Activated CD8-positive, alpha-beta memory T cell treated with anti-CD3 and anti-CD28 coated beads, Interleukin-2, amount 50 U/mL, for 24 hours (primary cell): Measurements from ENCODE around the gene ARHGAP12.
A peak's percentile ranks its signal among the peaks of the same experiment; 100 is the strongest.
"Not testable (repeated sequence)": the region's sequence is repeated elsewhere in the genome, so short reads cannot be mapped to it uniquely, and the experiment has no call there.

Source experiments
- DNase-seq: peaks from one replicate; pipeline ENCODE4 v3.0.0-alpha.2; 2020; ENCODE audit errors: extremely low read depth

ARHGAP12 gene, protein sequence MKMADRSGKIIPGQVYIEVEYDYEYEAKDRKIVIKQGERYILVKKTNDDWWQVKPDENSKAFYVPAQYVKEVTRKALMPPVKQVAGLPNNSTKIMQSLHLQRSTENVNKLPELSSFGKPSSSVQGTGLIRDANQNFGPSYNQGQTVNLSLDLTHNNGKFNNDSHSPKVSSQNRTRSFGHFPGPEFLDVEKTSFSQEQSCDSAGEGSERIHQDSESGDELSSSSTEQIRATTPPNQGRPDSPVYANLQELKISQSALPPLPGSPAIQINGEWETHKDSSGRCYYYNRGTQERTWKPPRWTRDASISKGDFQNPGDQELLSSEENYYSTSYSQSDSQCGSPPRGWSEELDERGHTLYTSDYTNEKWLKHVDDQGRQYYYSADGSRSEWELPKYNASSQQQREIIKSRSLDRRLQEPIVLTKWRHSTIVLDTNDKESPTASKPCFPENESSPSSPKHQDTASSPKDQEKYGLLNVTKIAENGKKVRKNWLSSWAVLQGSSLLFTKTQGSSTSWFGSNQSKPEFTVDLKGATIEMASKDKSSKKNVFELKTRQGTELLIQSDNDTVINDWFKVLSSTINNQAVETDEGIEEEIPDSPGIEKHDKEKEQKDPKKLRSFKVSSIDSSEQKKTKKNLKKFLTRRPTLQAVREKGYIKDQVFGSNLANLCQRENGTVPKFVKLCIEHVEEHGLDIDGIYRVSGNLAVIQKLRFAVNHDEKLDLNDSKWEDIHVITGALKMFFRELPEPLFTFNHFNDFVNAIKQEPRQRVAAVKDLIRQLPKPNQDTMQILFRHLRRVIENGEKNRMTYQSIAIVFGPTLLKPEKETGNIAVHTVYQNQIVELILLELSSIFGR

DNA sequence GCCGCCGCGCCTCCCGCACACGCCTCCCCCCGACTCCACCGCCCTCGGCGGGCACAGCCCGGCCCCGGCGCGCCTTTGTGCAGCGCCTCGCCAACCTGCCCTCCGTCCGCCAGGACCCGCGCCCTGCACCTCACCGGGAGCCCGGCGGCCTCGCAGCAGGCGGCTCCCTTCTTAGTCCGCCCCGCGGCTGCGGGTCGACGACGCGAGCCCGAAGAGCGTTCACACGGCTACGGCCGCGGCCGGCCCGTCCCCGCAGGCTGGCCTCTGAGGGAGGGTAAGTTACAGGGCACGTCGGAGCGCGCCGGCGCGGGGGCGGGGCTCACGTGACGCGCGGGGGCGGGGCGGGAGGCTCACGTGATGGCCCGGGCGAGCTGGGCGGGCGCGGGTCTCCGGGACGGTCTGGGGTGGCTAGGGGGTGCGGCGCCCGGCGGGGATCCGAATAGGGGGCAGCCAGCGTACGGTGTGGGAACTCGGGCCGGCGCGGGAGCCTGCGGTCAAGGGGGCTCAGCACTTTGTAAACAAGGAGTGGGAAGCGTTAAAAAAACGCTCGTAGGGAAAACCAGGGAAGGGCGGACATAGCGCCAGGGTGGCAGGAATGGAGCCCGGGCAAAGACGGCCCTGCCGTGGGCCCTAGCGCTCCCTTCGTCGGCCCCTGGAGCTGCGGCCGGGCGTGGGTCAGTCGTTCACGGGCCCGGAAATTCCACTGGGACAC is at the start of gene ARHGAP12:
Gene ARHGAP12 (minus strand): TSS at position 283 of the 712 bp plus-strand sequence. CDS start 19,976 bp downstream, outside the sequence.
- DNase-seq, result peak; percentile 44

DNA sequence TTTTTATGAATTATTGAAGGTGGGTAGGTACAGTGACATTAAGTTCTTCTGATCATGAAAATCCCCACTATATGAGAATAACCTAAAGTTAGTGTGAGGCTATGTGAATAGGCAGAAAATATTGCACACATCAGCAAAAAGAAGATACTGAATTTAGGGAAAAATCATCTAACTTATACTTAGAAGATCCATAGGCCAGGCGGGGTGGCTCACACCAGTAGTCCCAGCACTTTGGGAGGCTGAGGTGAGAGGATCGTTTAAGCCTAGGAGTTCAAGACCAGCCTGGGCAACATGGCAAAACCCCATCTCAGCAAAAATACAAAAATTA is 49.5 kb upstream of the ARHGAP12 start:
- DNase-seq, result no peak

GRCh38 chr10:31977440-31978155 is 49.0 kb upstream of the ARHGAP12 start:
- no peak for DNase-seq

DNA sequence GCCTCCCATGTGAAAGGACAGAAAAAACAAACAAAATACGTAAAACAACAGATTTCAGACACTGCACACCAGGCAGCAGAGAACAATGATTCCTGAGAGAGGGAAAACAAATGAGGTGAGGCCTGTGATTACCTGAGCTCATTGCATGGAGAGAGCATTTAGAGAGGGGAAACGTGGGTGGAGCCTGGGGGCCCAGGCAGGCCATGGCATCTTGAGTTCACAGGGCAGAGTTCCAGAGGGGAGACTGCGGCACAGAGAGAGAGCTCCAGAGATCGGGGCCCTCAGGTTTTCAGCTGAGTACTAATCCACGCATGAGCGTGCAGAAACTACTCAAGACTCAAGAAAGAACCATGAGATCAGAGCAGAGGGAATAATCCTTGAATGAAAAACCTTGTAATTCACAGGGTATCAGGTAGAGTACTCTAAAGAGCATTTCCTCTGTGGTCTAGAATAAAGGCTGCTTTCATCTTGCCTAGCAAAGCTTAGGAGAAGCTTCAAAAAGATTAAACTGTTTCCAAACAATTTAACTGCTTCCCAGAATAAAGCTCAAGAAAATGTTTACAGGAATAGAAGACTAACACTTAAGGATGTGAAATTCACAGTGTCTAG is 46.6 kb upstream of the ARHGAP12 start:
- DNase-seq, result no peak

DNA sequence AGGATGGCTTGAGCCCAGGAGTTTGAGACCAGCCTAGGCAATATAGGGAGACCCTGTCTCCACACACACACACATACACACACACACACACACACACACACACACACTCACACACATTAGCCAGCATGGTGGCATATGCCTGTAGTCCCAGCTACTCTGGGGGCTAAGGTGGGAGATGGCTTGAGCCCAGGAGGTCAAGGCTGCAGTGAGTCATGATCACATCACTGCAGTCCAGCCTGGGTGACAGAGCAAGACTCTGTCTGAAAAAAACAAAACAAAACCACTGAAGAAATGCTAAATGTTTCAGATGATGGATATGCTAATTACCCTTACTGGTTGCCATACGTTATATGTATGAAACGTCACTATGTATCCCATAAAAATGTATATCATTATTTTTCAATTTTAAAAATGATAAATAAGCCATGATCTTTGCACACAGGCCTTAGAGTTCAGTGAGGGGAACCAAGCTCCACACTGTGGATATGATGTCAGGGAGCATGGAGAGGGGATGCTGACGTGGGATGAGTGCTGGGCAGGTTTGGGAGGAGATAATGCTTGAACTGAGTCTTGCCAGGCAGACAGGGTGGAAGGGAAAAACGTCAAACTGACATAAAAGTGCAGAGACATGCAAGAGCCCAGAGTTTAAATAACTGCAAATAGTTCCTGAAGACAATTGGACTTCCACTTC is 45.9 kb upstream of the ARHGAP12 start:
- DNase-seq, result no peak

DNA sequence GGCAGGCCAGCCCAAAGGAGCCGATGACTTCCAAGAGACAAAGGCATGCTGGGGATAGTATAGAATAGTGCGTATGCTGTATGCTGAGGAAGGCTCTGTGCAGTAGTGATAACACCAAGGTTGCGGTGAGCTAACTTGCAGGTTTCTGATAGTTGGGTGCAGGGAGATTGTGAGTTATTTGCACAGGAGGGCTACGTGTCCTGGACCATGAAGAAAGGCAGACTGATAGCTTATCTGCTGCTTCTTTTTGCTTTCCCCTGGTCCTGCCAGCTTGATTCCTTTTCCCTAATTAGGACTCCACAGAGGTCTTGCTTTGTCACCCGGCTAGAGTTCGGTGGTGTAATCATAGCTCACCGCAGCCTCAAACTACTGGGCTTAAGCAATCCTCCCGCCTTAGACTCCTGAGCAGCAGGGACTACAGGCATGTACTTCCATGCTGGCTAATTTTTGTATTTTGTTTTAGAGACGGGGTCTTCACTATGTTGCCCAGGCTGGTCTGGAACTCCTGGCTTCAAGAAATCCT is 43.9 kb upstream of the ARHGAP12 start:
- DNase-seq, result no peak

DNA sequence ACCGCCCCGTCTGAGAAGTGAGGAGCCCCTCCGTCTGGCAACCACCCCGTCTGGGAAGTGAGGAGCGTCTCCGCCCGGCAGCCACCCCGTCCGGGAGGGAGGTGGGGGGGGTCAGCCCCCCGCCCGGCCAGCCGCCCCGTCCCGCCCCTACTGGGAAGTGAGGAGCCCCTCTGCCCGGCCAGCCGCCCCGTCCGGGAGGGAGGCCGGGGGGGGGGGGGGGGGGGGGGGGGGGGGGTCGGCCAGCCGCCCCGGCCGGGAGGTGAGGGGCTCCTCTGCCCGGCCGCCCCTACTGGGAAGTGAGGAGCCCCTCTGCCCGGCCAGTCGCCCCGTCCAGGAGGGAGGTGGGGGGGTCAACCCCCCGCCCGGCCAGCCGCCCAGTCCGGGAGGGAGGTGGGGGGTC is 41.2 kb upstream of the ARHGAP12 start:
- not testable (repeated sequence) for DNase-seq

- DNase-seq, result no peak
Observed at GRCh38 chr10:31963589-31963980, 35.0 kb upstream of the ARHGAP12 start.

DNA sequence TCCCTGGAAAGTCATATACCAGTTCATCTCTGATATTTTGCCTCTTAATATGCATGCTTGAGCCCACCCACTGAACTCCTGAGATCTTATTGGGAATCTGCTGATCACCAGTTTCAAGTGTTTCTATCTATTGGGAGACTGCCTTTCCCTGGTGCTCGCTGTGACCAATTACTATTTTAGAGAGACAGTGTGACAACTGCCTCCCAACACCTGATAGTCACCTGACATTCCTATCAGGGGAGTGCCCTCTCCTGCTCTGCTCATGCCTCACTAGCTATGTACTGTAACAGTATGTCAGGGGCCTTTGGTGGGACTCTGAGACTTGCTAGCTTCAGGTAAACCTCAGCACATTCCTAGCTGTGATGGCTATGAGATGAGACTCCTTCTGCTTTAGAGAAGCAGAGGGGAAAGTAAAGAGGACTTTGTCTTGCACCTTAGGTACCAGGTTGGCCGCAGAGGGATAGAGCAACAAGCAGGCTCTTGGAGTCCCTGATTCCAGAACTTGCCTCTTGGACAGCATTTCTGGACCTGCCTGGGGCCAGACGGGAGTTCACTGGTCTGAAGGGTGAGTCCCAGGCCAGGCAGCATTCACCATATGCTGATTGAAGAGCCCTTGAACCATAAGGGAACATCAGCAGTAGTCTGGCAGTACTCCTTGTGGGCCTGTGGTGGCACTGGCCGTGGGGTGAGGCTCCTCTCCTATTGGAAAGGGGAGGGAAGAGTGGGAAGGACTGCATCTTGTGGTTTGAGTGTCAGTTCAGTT is 34.4 kb upstream of the ARHGAP12 start:
- no peak for DNase-seq

DNA sequence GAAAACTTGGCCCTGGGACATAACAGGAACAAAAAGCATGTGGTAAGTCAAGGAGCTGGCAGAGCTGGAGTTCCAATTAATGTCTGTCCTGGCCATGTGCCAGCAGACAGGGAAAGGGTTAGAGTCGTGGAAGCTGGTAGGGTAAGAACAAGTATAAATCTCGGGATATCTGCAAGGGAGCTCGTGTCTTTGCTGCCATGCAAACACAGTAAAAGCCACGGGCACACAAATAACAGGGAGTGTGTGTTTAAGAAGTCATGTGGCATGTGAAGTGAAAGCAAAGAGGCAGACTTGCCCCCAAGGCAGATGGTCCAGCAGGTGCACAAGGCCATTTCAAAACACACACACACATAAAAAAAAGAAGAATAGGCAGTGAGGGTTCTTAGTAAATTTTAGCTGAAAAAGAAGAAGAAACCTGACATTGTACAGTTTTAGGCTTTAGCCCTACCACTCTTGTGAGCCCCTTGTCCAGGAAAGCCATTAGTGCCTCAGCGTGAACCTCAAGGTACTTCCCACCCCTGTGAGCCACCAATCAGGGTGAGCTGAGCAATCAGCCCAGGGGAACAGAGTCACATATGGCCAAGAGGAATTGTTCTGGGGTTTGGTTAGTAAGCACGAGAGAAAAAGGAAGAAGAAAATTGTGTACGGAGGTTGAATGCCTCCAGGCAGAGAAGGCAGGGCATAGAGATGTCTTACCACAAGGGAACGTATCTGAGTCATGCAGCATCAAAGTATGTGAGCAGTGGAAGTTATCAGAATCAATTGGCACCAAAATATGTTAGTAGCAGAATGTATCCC is 32.8 kb upstream of the ARHGAP12 start:
- no peak for DNase-seq

- DNase-seq, result no peak
Observed at GRCh38 chr10:31959461-31960173, 31.0 kb upstream of the ARHGAP12 start.

GRCh38 chr10:31958856-31959255 is 30.2 kb upstream of the ARHGAP12 start:
- DNase-seq, result no peak

DNA sequence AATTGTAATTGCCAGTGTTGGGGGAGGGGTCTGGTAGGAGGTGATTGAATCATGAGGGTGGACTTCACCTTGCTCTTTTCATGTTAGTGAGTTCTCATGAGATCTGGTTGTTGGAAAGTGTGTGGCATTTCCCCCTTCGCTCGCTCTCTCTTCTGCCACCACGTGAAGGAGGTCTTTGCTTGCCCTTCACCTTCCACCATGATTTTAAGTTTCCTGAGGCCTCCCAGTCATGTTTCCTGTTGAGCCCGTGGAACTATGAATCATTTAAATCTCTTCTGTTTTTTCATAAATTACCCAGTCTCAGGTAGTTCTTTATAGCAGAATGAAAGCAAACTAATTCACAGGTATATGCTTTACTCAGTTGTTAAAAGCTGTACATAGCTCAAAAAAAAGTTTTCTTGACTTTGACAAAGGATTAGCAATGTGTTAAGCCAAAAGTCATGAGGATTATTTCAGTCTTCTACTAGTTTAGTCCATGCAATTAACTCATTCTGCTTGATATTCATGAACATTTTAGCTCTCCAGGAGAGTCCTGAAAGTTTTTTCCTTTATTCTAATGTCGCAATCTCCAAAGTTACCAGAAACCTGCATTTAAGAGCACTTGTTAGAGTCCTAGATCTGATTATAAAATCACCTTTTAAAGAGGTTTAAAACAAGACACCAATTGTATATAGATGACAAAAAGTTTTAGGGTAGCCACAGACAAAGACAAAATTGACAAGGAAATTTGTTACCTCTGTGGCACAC is 27.7 kb upstream of the ARHGAP12 start:
- no peak for DNase-seq

- no peak for DNase-seq
Observed at GRCh38 chr10:31954410-31955191, 26.0 kb upstream of the ARHGAP12 start.

DNA sequence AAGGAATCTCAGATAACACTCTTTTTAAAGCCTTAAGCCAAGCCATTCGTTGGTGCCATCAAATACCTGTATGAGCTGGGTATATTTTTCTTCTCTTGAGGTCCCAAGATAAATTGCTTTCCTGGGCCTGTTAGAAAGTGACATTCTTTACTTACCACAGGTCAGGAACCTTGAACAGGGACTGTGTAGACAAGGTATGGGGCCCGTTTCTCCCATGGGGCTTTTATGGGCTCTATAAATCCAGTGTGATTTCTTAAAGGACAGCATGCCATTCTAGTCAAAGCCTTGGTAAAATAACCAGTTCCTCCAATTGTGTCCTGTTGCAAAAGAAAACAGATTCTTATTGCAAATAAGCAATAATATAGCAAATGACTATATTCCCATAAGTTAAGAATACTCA is 24.8 kb upstream of the ARHGAP12 start:
- no peak for DNase-seq

DNA sequence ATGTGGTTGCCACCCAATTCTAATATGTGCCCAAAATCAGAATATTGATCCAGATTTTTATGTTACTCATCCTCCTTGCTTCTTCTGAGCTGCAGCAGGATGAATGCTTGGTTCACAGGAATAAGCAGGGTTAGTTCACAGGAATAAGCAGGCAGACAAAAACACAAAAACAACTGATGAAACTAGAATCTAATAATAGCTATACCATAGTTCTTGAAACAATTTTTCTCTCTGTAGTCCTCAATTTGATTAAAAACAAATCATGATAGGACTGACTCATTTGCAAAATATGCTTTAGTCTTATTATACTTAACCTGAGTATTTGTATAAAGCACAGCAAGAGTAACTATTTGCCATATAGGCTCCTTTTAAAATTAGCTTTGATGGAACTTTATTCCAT is 24.4 kb upstream of the ARHGAP12 start:
- DNase-seq, result no peak

GRCh38 chr10:31952066-31952465 is 23.4 kb upstream of the ARHGAP12 start:
- no peak for DNase-seq
